ENCODE data around the gene DNMBP. TPM values are rescaled to one million over a fixed set of nuclear protein-coding genes. Genes with fewer than 3 reads are reported as not detected.
A peak's percentile ranks its signal among the peaks of the same experiment; 100 is the strongest.
"Not testable (repeated sequence)": the region's sequence is repeated elsewhere in the genome, so short reads cannot be mapped to it uniquely, and the experiment has no call there.

Gene DNMBP
- total and polyA plus RNA-seq, 7 experiments from 2014 or later: 0.40 to 8.5 (median 3.9) TPM

- ATAC-seq: no peak
- H3K4me1 Mint-ChIP-seq: peaks cover 17 to 27% (median 20%) of the 10 kb centered on the region in 7 donors
These were observed 14.9 kb downstream of the DNMBP start for GRCh38 chr10:99994801-99995200.

GRCh38 chr10:99993701-99994689, 15.8 kb downstream of the DNMBP start:
- ATAC-seq (peak; percentile 93), DNase-seq (peak; percentile 11 to 72 (median 54))
- H3K36me3 ChIP-seq (ENCODE audit: control insufficient read depth in 2 of 3, insufficient read depth in 3 of 3, low read length in 3 of 3): no peaks in the 10 kb centered on the region
- no peaks in the 10 kb centered on the region for H3K9me3 ChIP-seq (ENCODE audit: control insufficient read depth in 2 of 3, low read length in 3 of 3)
- Mint-ChIP-seq H3K36me3 (peaks cover 0 to 10% (median 4%) of the 10 kb centered on the region in 5 donors), H3K4me3 (peak overlapping the region; percentile 38 to 78 (median 64)), H3K9me3 (no peaks in the 10 kb centered on the region), H3K27ac (peak overlapping the region in 8 of 9 donors; percentile 14 to 84 (median 36)), H3K27me3 (no peaks in the 10 kb centered on the region), H3K4me1 (peaks cover 17 to 24% (median 20%) of the 10 kb centered on the region in 7 donors)
- H3K4me3 ChIP-seq (ENCODE audit: low read length): no peak overlapping the region
- H3K27ac ChIP-seq (ENCODE audit: low read depth, low read length): no peak overlapping the region
- CTCF ChIA-PET: no interaction called here
- intact Hi-C loops (cut with micrococcal nuclease): loop anchor here (1.0 to 2.0 kb wide), 2 partner anchors 15 kb away; partner anchors contain the start of gene DNMBP (in 2 of the 2)
- no peaks in the 10 kb centered on the region for H3K4me1 ChIP-seq (ENCODE audit: control insufficient read depth in 2 of 2, insufficient read depth in 2 of 2, low read length in 2 of 2)
- no peaks in the 10 kb centered on the region for H3K27me3 ChIP-seq (ENCODE audit: control insufficient read depth in 2 of 2, insufficient read depth in 2 of 2, low read length in 2 of 2)
- POLR2A ChIA-PET: no interaction called here

More at GRCh38 chr10:99994801-99995200, 14.9 kb downstream of the DNMBP start:
- Mint-ChIP-seq H3K27me3 (no peaks in the 10 kb centered on the region), H3K9me3 (no peaks in the 10 kb centered on the region), H3K4me3 (peak overlapping the region in 5 of 10 donors; percentile 5 to 75 (median 55)), H3K27ac (peak overlapping the region in 5 of 9 donors; percentile 3 to 84 (median 47)), H3K36me3 (peaks cover 0 to 10% (median 4%) of the 10 kb centered on the region in 5 donors)
- intact Hi-C loops (cut with micrococcal nuclease): loop anchor here (1.0 to 2.0 kb wide), 2 partner anchors 14 kb away; partner anchors contain the start of gene DNMBP (in 2 of the 2)
- no peaks in the 10 kb centered on the region for H3K36me3 ChIP-seq (ENCODE audit: control insufficient read depth in 2 of 3, insufficient read depth in 3 of 3, low read length in 3 of 3)
- H3K27ac ChIP-seq (ENCODE audit: low read depth, low read length): no peak overlapping the region
- H3K4me1 ChIP-seq (ENCODE audit: control insufficient read depth in 2 of 2, insufficient read depth in 2 of 2, low read length in 2 of 2): no peaks in the 10 kb centered on the region
- ChIA-PET CTCF (no interaction called here), POLR2A (no interaction called here)
- no peak for DNase-seq
- H3K4me3 ChIP-seq (ENCODE audit: low read length): no peak overlapping the region
- H3K27me3 ChIP-seq (ENCODE audit: control insufficient read depth in 2 of 2, insufficient read depth in 2 of 2, low read length in 2 of 2): no peaks in the 10 kb centered on the region
- no peaks in the 10 kb centered on the region for H3K9me3 ChIP-seq (ENCODE audit: control insufficient read depth in 2 of 3, low read length in 3 of 3)

- DNase-seq; H3K4me1 Mint-ChIP-seq; ATAC-seq; H3K9me3 ChIP-seq (ENCODE audit: control insufficient read depth in 2 of 3, low read length in 3 of 3); H3K4me3 Mint-ChIP-seq; H3K27me3 ChIP-seq (ENCODE audit: control insufficient read depth in 2 of 2, insufficient read depth in 2 of 2, low read length in 2 of 2); H3K4me3 ChIP-seq (ENCODE audit: low read length); H3K27me3 Mint-ChIP-seq; POLR2A ChIA-PET; H3K9me3 Mint-ChIP-seq; H3K4me1 ChIP-seq (ENCODE audit: control insufficient read depth in 2 of 2, insufficient read depth in 2 of 2, low read length in 2 of 2); intact Hi-C loops (cut with micrococcal nuclease); H3K36me3 Mint-ChIP-seq; H3K27ac Mint-ChIP-seq; H3K36me3 ChIP-seq (ENCODE audit: control insufficient read depth in 2 of 3, insufficient read depth in 3 of 3, low read length in 3 of 3); H3K27ac ChIP-seq (ENCODE audit: low read depth, low read length); CTCF ChIA-PET: not testable (repeated sequence)
These were observed 24.1 kb downstream of the DNMBP start for GRCh38 chr10:99985637-99986036.

- Histone ChIP-seq H3K9me3 (ENCODE audit: control insufficient read depth in 2 of 3, low read length in 3 of 3) (no peaks in the 10 kb centered on the region), H3K4me3 (ENCODE audit: low read length) (no peak overlapping the region), H3K36me3 (ENCODE audit: control insufficient read depth in 2 of 3, insufficient read depth in 3 of 3, low read length in 3 of 3) (no peaks in the 10 kb centered on the region), H3K27ac (ENCODE audit: low read depth, low read length) (no peak overlapping the region), H3K27me3 (ENCODE audit: control insufficient read depth in 2 of 2, insufficient read depth in 2 of 2, low read length in 2 of 2) (no peaks in the 10 kb centered on the region), H3K4me1 (ENCODE audit: control insufficient read depth in 2 of 2, insufficient read depth in 2 of 2, low read length in 2 of 2) (no peaks in the 10 kb centered on the region)
- no peaks in the 10 kb centered on the region for H3K27me3 Mint-ChIP-seq
- no peaks in the 10 kb centered on the region for H3K9me3 Mint-ChIP-seq
- peaks cover 0 to 4% (median 3%) of the 10 kb centered on the region in 5 donors for H3K36me3 Mint-ChIP-seq
- peak overlapping the region in 2 of 10 donors; percentile 8 to 29 for H3K4me3 Mint-ChIP-seq
- ATAC-seq: no peak
- intact Hi-C loops (cut with micrococcal nuclease): no loop called here
- no peak for DNase-seq
- no peak overlapping the region for H3K27ac Mint-ChIP-seq
- POLR2A ChIA-PET: no interaction called here
- CTCF ChIA-PET: no interaction called here
- H3K4me1 Mint-ChIP-seq: peaks cover 0 to 7% (median 4%) of the 10 kb centered on the region in 7 donors
These were observed 25.3 kb downstream of the DNMBP start for GRCh38 chr10:99984211-99985034.

GRCh38 chr10:99983280-99983988, 26.3 kb downstream of the DNMBP start:
- H3K4me3 ChIP-seq (ENCODE audit: low read length): no peak overlapping the region
- Mint-ChIP-seq H3K4me3 (no peak overlapping the region), H3K27ac (peak overlapping the region in 1 of 9 donors; percentile 51), H3K36me3 (peaks cover 0 to 4% (median 3%) of the 10 kb centered on the region in 5 donors), H3K27me3 (no peaks in the 10 kb centered on the region), H3K4me1 (peaks cover 0 to 7% (median 4%) of the 10 kb centered on the region in 7 donors), H3K9me3 (no peaks in the 10 kb centered on the region)
- H3K36me3 ChIP-seq (ENCODE audit: control insufficient read depth in 2 of 3, insufficient read depth in 3 of 3, low read length in 3 of 3): no peaks in the 10 kb centered on the region
- POLR2A ChIA-PET: interaction anchor here (0.6 kb wide), 1 partner anchor 249 kb away, joined by 3 read pairs; no protein-coding TSS in a partner anchor
- CTCF ChIA-PET: interaction anchor here (0.6 kb wide), 1 partner anchor 839 kb away, joined by 3 read pairs; no protein-coding TSS in a partner anchor
- no peak for DNase-seq
- intact Hi-C loops (cut with micrococcal nuclease): no loop called here
- no peaks in the 10 kb centered on the region for H3K27me3 ChIP-seq (ENCODE audit: control insufficient read depth in 2 of 2, insufficient read depth in 2 of 2, low read length in 2 of 2)
- H3K27ac ChIP-seq (ENCODE audit: low read depth, low read length): no peak overlapping the region
- no peaks in the 10 kb centered on the region for H3K9me3 ChIP-seq (ENCODE audit: control insufficient read depth in 2 of 3, low read length in 3 of 3)
- no peak for ATAC-seq
- H3K4me1 ChIP-seq (ENCODE audit: control insufficient read depth in 2 of 2, insufficient read depth in 2 of 2, low read length in 2 of 2): no peaks in the 10 kb centered on the region

- H3K9me3 Mint-ChIP-seq: no peaks in the 10 kb centered on the region
- CTCF ChIA-PET: interaction anchor here (0.6 kb wide), 2 partner anchors 839 to 1536 kb away, joined by 3 read pairs; no protein-coding TSS in a partner anchor
- no peaks in the 10 kb centered on the region for H3K4me1 ChIP-seq (ENCODE audit: control insufficient read depth in 2 of 2, insufficient read depth in 2 of 2, low read length in 2 of 2)
These were observed 27.0 kb downstream of the DNMBP start for GRCh38 chr10:99982728-99983127.

More at GRCh38 chr10:99982728-99983127, 27.0 kb downstream of the DNMBP start:
- DNase-seq (no peak), ATAC-seq (no peak)
- no peak overlapping the region for H3K27ac Mint-ChIP-seq
- intact Hi-C loops (cut with micrococcal nuclease): no loop called here
- no peaks in the 10 kb centered on the region for H3K27me3 Mint-ChIP-seq
- no peak overlapping the region for H3K4me3 Mint-ChIP-seq
- Histone ChIP-seq H3K27ac (ENCODE audit: low read depth, low read length) (no peak overlapping the region), H3K36me3 (ENCODE audit: control insufficient read depth in 2 of 3, insufficient read depth in 3 of 3, low read length in 3 of 3) (no peaks in the 10 kb centered on the region), H3K9me3 (ENCODE audit: control insufficient read depth in 2 of 3, low read length in 3 of 3) (no peaks in the 10 kb centered on the region), H3K27me3 (ENCODE audit: control insufficient read depth in 2 of 2, insufficient read depth in 2 of 2, low read length in 2 of 2) (no peaks in the 10 kb centered on the region), H3K4me3 (ENCODE audit: low read length) (no peak overlapping the region)
- POLR2A ChIA-PET: interaction anchor here (0.6 kb wide), 1 partner anchor 248 kb away, joined by 3 read pairs; no protein-coding TSS in a partner anchor
- H3K36me3 Mint-ChIP-seq: peaks cover 0 to 4% (median 3%) of the 10 kb centered on the region in 5 donors
- peaks cover 0 to 8% (median 4%) of the 10 kb centered on the region in 7 donors for H3K4me1 Mint-ChIP-seq
